ENCODE results near the gene HDLBP.

The HDLBP gene

DNA sequence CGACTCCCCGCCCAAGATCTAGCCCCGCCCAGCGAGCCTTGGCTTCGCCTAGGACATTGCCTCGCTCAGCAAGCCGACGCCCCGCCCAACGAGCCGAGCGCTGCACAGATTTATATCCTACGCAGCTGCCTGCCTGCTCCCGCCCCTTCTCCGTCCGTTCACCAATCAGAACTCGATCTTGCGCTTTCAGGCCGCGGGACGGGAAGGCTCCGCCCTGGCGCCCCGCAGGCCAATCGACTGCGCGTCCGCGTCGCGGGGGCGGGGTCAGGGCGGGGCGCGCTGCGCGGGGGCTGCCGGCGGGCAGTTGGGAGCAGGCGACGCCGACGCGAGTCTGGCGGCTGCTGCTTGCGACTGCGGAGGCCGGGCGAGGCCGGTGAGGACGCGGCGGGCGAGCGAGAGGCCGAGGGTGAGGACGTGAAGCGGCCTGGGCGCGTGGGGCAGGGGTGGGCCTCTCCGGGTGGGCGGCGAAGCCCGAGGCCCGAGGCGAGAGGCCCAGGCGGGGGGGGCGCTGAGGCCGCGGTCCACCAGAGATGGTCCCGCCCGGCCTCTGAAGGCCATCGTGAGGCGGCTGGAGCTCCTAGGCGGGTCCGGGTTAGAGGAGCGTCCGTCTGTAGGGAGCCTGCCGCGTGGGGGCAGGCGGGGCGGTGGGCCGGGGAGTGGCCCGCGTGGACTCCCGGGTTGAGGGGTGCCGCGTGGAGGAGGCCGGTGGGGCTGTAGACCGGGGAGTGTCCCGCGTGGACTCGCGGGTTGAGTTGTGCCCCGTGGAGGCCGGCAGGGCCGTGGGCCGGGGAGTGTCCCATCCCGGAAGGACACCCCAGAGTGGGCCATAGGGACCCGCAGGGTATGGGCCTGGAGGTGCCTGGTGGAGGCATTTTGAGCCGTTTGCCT, 40.8 kb upstream of the HDLBP start, which contains the start of gene FARP2:
Gene FARP2 (plus strand): TSS at position 303 of the 888 bp plus-strand sequence. CDS start 16,823 bp downstream, outside the sequence.
- H4K91ac ChIP-seq (ENCODE audit: low read depth, low read length, poor library complexity) = no peak within 1 kb of the TSS
- peaks cover 15 to 40% of the 10 kb centered on the region in 2 donors for H3K36me3 ChIP-seq (replicated peaks in 1 of 2; ENCODE audit: control insufficient read depth in 2 of 2, insufficient read depth in 2 of 2, low read length in 2 of 2)
- no peak within 1 kb of the TSS for H2BK12ac ChIP-seq (ENCODE audit: low read length)
- DNase-seq (ENCODE audit: low spot score) = peak; percentile 99
- H3K14ac ChIP-seq (ENCODE audit: low read length) = peak within 1 kb of the TSS; percentile 77
- peak within 1 kb of the TSS; percentile 90 for H2AFZ ChIP-seq (ENCODE audit: low read length)
- H2BK15ac ChIP-seq (ENCODE audit: low read length) = no peak within 1 kb of the TSS
- H3K27ac ChIP-seq (replicated peaks; ENCODE audit: low read length) = peak within 1 kb of the TSS; percentile 70
- no peak within 1 kb of the TSS for H2BK120ac ChIP-seq (ENCODE audit: low read depth, low read length)
- H3K9me3 ChIP-seq (replicated peaks in 1 of 2; ENCODE audit: control insufficient read depth in 2 of 2, insufficient read depth in 1 of 2, low read depth in 1 of 2, low read length in 2 of 2) = no peaks in the 10 kb centered on the region
- peak within 1 kb of the TSS; percentile 89 for H3K4me2 ChIP-seq (ENCODE audit: insufficient read depth, low read length, poor library complexity, severe bottlenecking)
- WGBS, 2 donors (ENCODE audit: extremely low coverage in 2 of 2, insufficient read length in 2 of 2, insufficient replicate concordance in 1 of 2) = no CpG with 5 or more reads among the region's 101 CpGs
- H3K9ac ChIP-seq (ENCODE audit: low read depth, low read length, poor library complexity) = peak within 1 kb of the TSS; percentile 92
- peak within 1 kb of the TSS; percentile 95 for H3K18ac ChIP-seq (ENCODE audit: low read length)
- peaks cover 3 to 10% of the 10 kb centered on the region in 2 donors for H3K4me1 ChIP-seq (ENCODE audit: control insufficient read depth in 2 of 2, insufficient read depth in 1 of 2, low read depth in 1 of 2, low read length in 2 of 2)
- H2BK5ac ChIP-seq (ENCODE audit: low read length) = peak within 1 kb of the TSS; percentile 58
- no peak within 1 kb of the TSS for H3K4ac ChIP-seq (ENCODE audit: low read length)
- no peaks in the 10 kb centered on the region for H3K27me3 ChIP-seq (ENCODE audit: control insufficient read depth in 3 of 3, insufficient read depth in 3 of 3, low read depth in 1 of 3, low read length in 3 of 3)
- H4K8ac ChIP-seq (ENCODE audit: low read depth, low read length) = no peak within 1 kb of the TSS
- H3K4me3 ChIP-seq (ENCODE audit: low read length in 2 of 2) = peak within 1 kb of the TSS; percentile 68 to 90
- H2AK5ac ChIP-seq (ENCODE audit: low read depth, low read length) = no peak within 1 kb of the TSS
- H3K79me1 ChIP-seq (ENCODE audit: low read depth, low read length) = peaks cover 2% of the 10 kb centered on the region
- peak within 1 kb of the TSS; percentile 92 for H3K23ac ChIP-seq (ENCODE audit: low read depth, low read length, poor library complexity)

DNA sequence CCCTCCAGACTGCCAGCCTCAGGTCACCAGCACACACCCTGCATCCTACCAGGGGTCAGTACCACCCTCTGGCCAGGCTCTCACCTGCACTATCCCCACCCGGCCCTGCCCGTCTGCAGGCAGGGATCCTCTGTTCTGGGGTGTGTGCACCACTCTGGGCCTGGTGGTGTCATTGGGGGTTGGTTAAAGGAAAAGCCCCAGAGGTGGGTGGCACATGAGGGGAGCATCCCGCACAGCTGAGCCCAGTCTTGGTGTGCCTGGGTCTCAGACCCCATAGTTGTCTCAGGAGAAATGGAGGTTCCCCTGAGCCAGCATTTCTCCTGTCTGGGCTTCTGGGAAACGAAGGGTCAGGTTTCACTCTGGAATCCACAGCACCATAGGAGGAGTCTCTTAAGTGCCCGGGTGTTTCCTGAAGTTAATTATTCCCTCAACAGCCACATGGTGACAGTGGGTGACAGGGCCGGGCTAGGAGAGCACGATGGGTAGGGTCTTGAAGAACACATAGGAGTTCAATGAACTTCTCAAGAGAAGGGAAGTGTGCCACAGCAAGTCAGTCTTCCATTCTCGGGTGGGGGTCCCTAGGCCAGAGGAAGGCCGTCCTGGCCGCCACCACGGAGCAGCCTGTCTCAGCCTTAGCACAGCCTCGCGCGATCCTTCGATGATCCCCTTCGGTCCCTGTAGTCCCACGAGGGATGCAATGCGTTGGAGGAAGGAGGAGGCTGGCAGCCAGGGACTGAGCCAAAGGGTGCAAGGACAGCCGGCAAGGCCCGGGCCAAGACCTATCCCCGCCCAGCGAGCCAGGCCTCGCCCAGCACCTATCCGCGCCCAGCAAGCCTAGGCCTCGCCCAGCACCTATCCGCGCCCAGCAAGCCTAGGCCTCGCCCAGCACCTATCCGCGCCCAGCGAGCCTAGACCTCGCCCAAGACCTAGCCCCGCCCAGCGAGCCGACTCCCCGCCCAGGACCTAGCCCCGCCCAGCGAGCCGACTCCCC, 39.5 kb upstream of the HDLBP start:
- H4K91ac ChIP-seq (ENCODE audit: low read depth, low read length, poor library complexity) = no peak overlapping the region
- H3K4ac ChIP-seq (ENCODE audit: low read length) = no peak overlapping the region
- H3K9ac ChIP-seq (ENCODE audit: low read depth, low read length, poor library complexity) = peak overlapping the region; percentile 83
- no peak overlapping the region for H2BK15ac ChIP-seq (ENCODE audit: low read length)
- peaks cover 3 to 10% of the 10 kb centered on the region in 2 donors for H3K4me1 ChIP-seq (ENCODE audit: control insufficient read depth in 2 of 2, insufficient read depth in 1 of 2, low read depth in 1 of 2, low read length in 2 of 2)
- peak overlapping the region; percentile 57 for H3K14ac ChIP-seq (ENCODE audit: low read length)
- H3K27me3 ChIP-seq (ENCODE audit: control insufficient read depth in 3 of 3, insufficient read depth in 3 of 3, low read depth in 1 of 3, low read length in 3 of 3) = no peaks in the 10 kb centered on the region
- H3K4me2 ChIP-seq (ENCODE audit: insufficient read depth, low read length, poor library complexity, severe bottlenecking) = peak overlapping the region; percentile 70
- no peaks in the 10 kb centered on the region for H3K9me3 ChIP-seq (replicated peaks in 1 of 2; ENCODE audit: control insufficient read depth in 2 of 2, insufficient read depth in 1 of 2, low read depth in 1 of 2, low read length in 2 of 2)
- H2AFZ ChIP-seq (ENCODE audit: low read length) = no peak overlapping the region
- H2BK120ac ChIP-seq (ENCODE audit: low read depth, low read length) = no peak overlapping the region
- H3K4me3 ChIP-seq (ENCODE audit: low read length in 2 of 2) = peak overlapping the region; percentile 31 to 80
- no peak overlapping the region for H2BK12ac ChIP-seq (ENCODE audit: low read length)
- H3K27ac ChIP-seq (replicated peaks; ENCODE audit: low read length) = peak overlapping the region; percentile 70
- peaks cover 24 to 53% of the 10 kb centered on the region in 2 donors for H3K36me3 ChIP-seq (replicated peaks in 1 of 2; ENCODE audit: control insufficient read depth in 2 of 2, insufficient read depth in 2 of 2, low read length in 2 of 2)
- H4K8ac ChIP-seq (ENCODE audit: low read depth, low read length) = no peak overlapping the region
- peak overlapping the region; percentile 90 for H3K23ac ChIP-seq (ENCODE audit: low read depth, low read length, poor library complexity)
- peak overlapping the region; percentile 89 for H3K18ac ChIP-seq (ENCODE audit: low read length)
- H2BK5ac ChIP-seq (ENCODE audit: low read length) = no peak overlapping the region
- H3K79me1 ChIP-seq (ENCODE audit: low read depth, low read length) = peaks cover 2% of the 10 kb centered on the region
- WGBS, 2 donors (ENCODE audit: extremely low coverage in 2 of 2, insufficient read length in 2 of 2, insufficient replicate concordance in 1 of 2) = no CpG with 5 or more reads among the region's 40 CpGs
- peak overlapping the region; percentile 17 for H2AK5ac ChIP-seq (ENCODE audit: low read depth, low read length)
- peak; percentile 70 for DNase-seq (ENCODE audit: low spot score)

DNA sequence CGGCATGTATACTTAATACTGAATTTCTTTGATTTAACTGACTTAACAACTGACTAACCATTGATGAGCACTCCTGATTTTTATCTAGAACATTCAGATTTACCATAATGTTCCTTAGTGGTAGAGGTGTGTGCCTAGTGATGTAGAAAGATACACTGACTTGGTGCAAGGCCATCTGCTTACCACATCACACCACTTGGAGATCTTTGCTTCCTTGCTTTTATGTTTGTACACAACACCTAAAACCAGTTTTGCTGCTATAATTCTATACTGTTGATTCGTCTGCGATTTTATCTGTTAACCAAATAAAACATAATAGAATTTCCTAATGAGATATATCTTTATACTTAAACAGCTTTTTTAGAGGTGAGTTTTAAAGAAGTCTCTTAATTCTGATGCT, 36.8 kb upstream of the HDLBP start:
- no peaks in the 10 kb centered on the region for H3K9me3 ChIP-seq (replicated peaks in 1 of 2; ENCODE audit: control insufficient read depth in 2 of 2, insufficient read depth in 1 of 2, low read depth in 1 of 2, low read length in 2 of 2)
- no peak overlapping the region for H2BK120ac ChIP-seq (ENCODE audit: low read depth, low read length)
- H3K27ac ChIP-seq (replicated peaks; ENCODE audit: low read length) = no peak overlapping the region
- H3K14ac ChIP-seq (ENCODE audit: low read length) = no peak overlapping the region
- H3K79me1 ChIP-seq (ENCODE audit: low read depth, low read length) = no peaks in the 10 kb centered on the region
- H2AFZ ChIP-seq (ENCODE audit: low read length) = no peak overlapping the region
- H3K4me1 ChIP-seq (ENCODE audit: control insufficient read depth in 2 of 2, insufficient read depth in 1 of 2, low read depth in 1 of 2, low read length in 2 of 2) = peaks cover 1 to 7% of the 10 kb centered on the region in 2 donors
- H2BK5ac ChIP-seq (ENCODE audit: low read length) = no peak overlapping the region
- no peak overlapping the region for H3K4me2 ChIP-seq (ENCODE audit: insufficient read depth, low read length, poor library complexity, severe bottlenecking)
- no peak overlapping the region for H3K4ac ChIP-seq (ENCODE audit: low read length)
- no peak overlapping the region for H3K18ac ChIP-seq (ENCODE audit: low read length)
- no peak for DNase-seq (ENCODE audit: low spot score)
- H4K8ac ChIP-seq (ENCODE audit: low read depth, low read length) = no peak overlapping the region
- H2BK12ac ChIP-seq (ENCODE audit: low read length) = no peak overlapping the region
- no CpG with 5 or more reads among the region's 3 CpGs for WGBS, 2 donors (ENCODE audit: extremely low coverage in 2 of 2, insufficient read length in 2 of 2, insufficient replicate concordance in 1 of 2)
- no peak overlapping the region for H3K9ac ChIP-seq (ENCODE audit: low read depth, low read length, poor library complexity)
- no peaks in the 10 kb centered on the region for H3K27me3 ChIP-seq (ENCODE audit: control insufficient read depth in 3 of 3, insufficient read depth in 3 of 3, low read depth in 1 of 3, low read length in 3 of 3)
- H3K4me3 ChIP-seq (ENCODE audit: low read length in 2 of 2) = no peak overlapping the region
- peaks cover 31 to 79% of the 10 kb centered on the region in 2 donors for H3K36me3 ChIP-seq (replicated peaks in 1 of 2; ENCODE audit: control insufficient read depth in 2 of 2, insufficient read depth in 2 of 2, low read length in 2 of 2)
- H3K23ac ChIP-seq (ENCODE audit: low read depth, low read length, poor library complexity) = no peak overlapping the region
- H2BK15ac ChIP-seq (ENCODE audit: low read length) = no peak overlapping the region
- H2AK5ac ChIP-seq (ENCODE audit: low read depth, low read length) = no peak overlapping the region
- H4K91ac ChIP-seq (ENCODE audit: low read depth, low read length, poor library complexity) = no peak overlapping the region
